GM18498 (cell line): ENCODE results near the gene PLCL2.

Source experiments
- ATAC-seq: cut with Tn5 transposase; IDR thresholded peaks from one replicate; pipeline ENCODE4 v1.9.1; 2021; ENCODE audit warnings: mild to moderate bottlenecking, moderate library complexity; ENCODE audit not compliant: unreplicated experiment

PLCL2 gene

GRCh38 chr3:16888785-16889607 lies 4.2 kb downstream of the PLCL2 start:
- peak; percentile 48 for ATAC-seq

GRCh38 chr3:16890597-16891333 lies 6.0 kb downstream of the PLCL2 start:
- ATAC-seq, result no peak

DNA sequence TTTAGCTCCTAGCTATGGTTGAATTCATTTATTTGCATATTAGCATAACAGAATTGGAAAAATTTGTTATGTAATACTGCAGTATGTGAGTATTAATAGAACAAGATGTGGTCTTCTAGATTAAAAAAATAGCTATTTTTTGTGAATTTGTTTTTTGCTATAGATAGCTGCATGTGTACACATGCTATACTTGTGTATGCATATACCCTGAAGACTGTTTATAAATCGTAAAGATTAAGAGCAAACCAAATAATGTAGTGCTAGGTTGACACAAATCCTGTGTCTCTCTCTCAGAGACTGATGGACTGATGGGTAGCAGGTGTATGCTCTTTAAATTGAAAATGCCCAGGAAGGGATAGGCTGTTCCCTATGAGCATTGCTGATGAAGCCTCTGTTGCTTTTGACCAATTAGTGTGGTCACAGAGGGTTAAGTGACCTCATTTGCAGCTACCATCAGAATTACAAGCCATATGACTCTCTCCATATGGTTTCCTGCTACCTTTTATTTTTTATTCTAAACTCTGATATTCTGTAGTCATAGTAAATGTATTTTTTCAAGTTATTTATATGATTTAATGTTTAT lies 9.0 kb downstream of the PLCL2 start:
- ATAC-seq, result no peak

DNA sequence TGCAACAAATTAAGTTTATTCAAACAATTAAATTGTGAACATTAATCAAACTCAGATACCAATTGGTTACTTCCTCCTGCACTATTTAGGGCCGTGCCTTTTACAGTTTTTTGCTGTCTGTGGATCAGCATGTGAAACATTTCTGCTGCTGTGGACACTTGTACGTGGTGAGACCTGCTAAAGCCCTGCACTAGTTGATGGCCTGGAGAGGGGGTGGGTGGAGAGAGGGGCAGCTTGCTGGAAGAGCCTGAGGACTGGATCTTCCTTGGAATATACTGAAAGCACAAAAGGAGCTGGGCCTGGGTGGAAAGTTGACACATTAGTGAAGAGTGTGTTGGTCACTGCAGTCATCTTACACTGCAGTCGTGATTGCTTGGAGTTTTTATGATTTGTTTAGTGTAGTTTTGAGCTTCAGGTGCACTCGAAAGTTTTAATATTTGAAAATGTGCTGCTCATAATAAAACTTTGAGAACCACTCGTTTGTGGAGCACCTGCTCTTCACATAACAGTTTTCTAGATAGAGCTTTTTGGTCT lies 11.4 kb downstream of the PLCL2 start:
- no peak for ATAC-seq

GRCh38 chr3:16896820-16897219 lies 12.1 kb downstream of the PLCL2 start:
- ATAC-seq, result no peak

DNA sequence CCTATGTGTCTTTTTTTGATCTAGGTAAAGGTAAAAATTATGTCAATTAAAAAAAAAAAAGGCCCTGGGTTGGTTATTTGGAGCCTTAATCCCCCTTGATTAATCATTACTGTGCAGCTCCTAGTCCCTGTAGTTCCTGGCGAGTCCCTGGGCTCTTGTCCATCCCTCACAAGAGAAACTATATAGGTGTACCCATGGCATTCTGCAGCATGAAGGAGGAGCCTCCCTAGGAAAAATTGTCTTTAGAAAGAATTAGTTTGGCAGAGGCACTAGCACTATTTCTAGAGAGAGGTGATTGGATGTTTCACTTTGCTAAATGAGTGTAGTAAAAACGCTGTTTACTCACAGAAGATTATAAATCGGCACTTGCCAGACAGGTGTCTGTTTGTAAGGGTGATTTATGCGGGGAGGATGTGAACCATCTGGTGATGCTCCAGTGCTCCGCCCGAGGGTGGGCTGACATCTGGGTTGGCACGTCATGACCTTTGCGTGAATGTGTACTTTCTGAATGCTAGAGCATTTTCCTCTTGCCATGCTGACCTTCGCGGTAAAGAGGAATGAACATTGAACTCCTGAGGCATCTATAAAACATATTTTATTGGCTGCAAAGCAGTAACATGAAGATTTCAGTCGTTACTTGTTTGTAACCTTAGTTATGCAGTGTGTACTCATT lies 12.6 kb downstream of the PLCL2 start:
- peak; percentile 79 for ATAC-seq

DNA sequence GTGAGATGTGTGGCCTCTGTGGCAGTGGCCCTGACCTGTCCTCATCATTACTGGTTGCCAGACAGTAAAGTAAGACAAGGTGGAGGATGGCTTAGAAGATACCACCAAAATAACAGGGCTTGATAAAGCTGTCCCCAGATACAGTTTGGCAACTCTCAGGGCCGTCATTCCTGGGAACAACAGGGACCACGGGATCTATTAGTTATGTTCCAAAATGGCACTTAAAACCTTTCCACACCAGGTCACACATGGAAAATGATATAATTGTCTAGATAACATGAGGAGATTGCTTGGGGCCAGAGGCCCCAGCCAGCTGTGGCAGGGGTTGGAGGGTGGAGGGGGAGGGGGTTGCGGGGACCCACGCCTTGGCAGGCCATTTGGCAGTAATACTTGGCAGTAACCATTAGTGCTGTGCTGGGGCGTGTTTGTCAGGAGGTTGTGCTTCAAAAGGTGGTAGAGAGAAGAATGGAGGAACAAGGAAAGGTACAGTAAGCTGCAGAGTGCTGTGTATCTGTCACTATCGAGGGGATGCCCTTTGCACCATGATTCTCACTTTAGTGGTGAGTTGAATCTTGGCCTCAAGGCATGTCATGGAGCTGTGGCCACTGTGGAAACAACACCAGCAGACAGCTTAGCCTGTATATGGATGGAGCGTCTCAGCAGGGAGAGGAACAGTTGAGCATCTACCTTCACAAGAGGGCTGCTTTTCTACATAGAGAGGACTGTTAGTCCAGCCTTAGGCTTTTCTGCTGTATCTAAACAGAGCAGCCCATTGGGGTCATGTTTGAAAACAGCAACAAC lies 14.0 kb downstream of the PLCL2 start:
- no peak for ATAC-seq

DNA sequence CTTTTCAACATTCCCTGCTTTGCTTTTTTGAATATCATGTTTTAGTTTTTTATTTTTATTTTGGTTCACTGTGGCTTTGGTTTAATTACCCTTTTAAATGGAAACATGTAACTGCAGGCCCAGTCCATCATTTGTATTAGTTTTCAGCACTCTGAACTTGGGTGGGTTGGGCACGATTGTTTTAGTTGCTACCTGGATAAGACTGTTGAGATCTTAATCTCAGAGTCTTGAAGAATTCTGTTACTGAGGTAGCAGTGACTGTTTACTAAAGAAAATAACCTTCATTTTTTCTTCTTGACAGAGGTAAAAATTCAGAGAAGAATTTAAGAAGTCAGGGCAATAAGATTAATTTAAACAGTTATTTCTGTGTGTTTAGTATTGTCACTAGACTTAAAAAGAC lies 15.2 kb downstream of the PLCL2 start:
- no peak for ATAC-seq

DNA sequence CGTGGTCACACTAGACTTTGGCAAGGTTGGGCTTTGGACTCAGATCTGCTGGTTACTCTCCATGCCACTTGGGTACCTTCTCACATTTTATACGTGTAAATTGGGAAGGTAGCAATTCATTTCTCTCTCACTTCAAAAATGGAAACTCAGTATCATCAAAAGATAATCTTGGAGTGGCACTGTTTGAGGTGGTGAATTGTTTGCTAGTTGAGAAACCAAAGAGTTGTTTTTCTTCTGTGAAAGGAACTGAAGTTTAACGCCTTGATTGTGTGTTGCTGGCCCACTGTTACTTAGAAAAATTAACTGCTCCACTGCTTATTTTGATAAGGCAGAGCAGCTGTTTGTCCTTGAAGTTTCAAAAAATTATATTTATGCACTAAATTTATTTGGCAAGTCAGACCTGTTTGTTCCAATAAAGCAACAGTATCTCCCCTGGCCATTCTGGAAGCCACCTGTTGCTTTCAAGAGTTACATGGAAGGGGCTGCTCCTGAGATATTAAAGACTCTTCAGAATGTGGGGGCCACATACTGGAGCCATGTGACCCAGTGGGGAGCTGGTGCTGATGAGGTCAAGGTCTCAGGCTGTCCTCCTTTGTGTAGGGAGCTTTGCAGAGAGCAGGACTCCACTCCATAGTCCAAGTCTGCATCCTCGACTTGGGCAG lies 16.2 kb downstream of the PLCL2 start:
- ATAC-seq, result no peak

- peak; percentile 37 for ATAC-seq
Measured at GRCh38 chr3:16904423-16905417, 20.0 kb downstream of the PLCL2 start.

- ATAC-seq, result no peak
Measured at GRCh38 chr3:16905704-16906103, 20.9 kb downstream of the PLCL2 start.

DNA sequence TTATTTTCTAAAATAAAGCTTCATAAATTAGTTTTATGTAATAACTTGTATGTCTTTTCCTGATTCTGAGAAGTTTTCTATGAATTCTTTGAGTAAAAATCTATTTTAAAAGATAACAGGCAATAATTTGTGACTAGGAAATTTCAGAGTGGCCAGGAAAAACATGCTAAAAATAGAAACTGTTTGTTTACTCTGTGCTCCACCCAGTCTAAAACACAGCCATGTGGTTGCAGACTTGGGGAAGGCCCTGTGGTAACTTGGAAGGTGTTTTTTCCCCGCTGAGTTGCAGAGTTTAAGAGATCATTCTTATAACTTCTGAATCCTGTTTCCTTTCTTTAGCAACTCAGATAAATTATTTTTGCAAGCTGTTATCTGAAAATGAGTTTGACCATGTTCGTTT lies 21.9 kb downstream of the PLCL2 start:
- peak; percentile 36 for ATAC-seq

GRCh38 chr3:16907243-16907642 lies 22.5 kb downstream of the PLCL2 start:
- ATAC-seq, result peak; percentile 60

GRCh38 chr3:16908016-16908807 lies 23.5 kb downstream of the PLCL2 start:
- ATAC-seq, result no peak

- no peak for ATAC-seq
Measured at GRCh38 chr3:16908896-16909295, 24.1 kb downstream of the PLCL2 start.

DNA sequence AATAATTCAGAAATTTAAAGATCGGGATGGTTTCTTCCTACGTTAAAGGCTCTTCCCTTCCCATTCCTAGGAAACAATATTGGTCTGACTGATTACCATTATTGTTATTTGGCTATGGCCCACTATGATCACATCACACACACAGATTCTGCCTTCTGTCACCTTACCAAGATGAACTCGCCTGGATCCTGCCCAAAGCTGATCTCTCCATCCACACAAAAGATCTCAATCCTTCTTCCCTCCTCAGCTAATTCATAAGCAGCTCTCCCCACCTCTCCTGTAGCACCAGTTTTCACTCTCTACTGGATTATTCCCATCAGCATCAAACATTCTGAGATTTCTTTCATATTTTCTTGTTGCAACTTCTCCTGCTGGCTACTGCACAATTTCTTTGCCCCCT lies 25.0 kb downstream of the PLCL2 start:
- ATAC-seq, result no peak

- ATAC-seq, result no peak
Measured at GRCh38 chr3:16910207-16910606, 25.5 kb downstream of the PLCL2 start.

GRCh38 chr3:16911916-16912315 lies 27.2 kb downstream of the PLCL2 start:
- ATAC-seq, result no peak
